GM23338 (cell line): Measurements from ENCODE around the gene MAP3K13. TPM values are rescaled to one million over a fixed set of nuclear protein-coding genes. Genes with fewer than 3 reads are reported as not detected.
"Not testable (repeated sequence)": the region's sequence is repeated elsewhere in the genome, so short reads cannot be mapped to it uniquely, and the experiment has no call there.

Experiments
- ATAC-seq: fragments of 200-7000 bp; cut with Tn5 transposase; 3 replicates; pipeline ENCODE4 v1.9.1; 2020
- DNase-seq: peaks from one replicate; pipeline ENCODE4 v3.0.0-alpha.2; 2015; ENCODE audit warnings: low spot score
- H2AFZ ChIP-seq: fragments of 200-600 bp; sonication (generic); 2 replicates; pipeline ENCODE4 v1.8.0; 2016; ENCODE audit warnings: antibody characterized with exemption, mild to moderate bottlenecking, moderate library complexity
- H3F3A ChIP-seq: fragments of 200-600 bp; sonication (generic); replicated peaks from 2 replicates; pipeline ENCODE4 v1.8.0; 2017; ENCODE audit warnings: antibody characterized with exemption, mixed run types, low read depth
- H3K27ac ChIP-seq: fragments of 200-600 bp; sonication (generic); 2 replicates; pipeline ENCODE4 v1.6.1; 2016; ENCODE audit warnings: low read depth
- H3K27me3 ChIP-seq: fragments of 200-600 bp; sonication (generic); 2 replicates; pipeline ENCODE4 v1.8.0; 2016; ENCODE audit warnings: mild to moderate bottlenecking, mixed run types, moderate library complexity; ENCODE audit not compliant: insufficient read depth
- H3K36me3 ChIP-seq: fragments of 200-600 bp; sonication (generic); 2 replicates; pipeline ENCODE4 v1.8.0; 2016; ENCODE audit warnings: mild to moderate bottlenecking; ENCODE audit not compliant: insufficient read depth
- H3K4me1 ChIP-seq: fragments of 200-600 bp; sonication (generic); 2 replicates; pipeline ENCODE4 v1.8.0; 2016; ENCODE audit warnings: mild to moderate bottlenecking, moderate library complexity; ENCODE audit not compliant: insufficient read depth
- H3K4me2 ChIP-seq: fragments of 200-600 bp; sonication (generic); 2 replicates; pipeline ENCODE4 v1.7.1; 2017; ENCODE audit warnings: mixed run types
- H3K4me3 ChIP-seq: fragments of 200-600 bp; sonication (generic); 2 replicates; pipeline ENCODE4 v1.6.1; 2016; ENCODE audit warnings: mixed run types
- H3K79me2 ChIP-seq: fragments of 200-600 bp; sonication (generic); replicated peaks from 2 replicates; pipeline ENCODE4 v1.8.0; 2017; ENCODE audit warnings: mild to moderate bottlenecking; ENCODE audit not compliant: insufficient read depth
- H3K9me2 ChIP-seq: fragments of 200-600 bp; sonication (generic); 2 replicates; pipeline ENCODE4 v1.8.0; 2017; ENCODE audit not compliant: insufficient read depth
- H4K20me1 ChIP-seq: fragments of 200-600 bp; sonication (generic); replicated peaks from 2 replicates; pipeline ENCODE4 v1.8.0; 2017; ENCODE audit warnings: mild to moderate bottlenecking; ENCODE audit not compliant: insufficient read depth
- H3K27ac Mint-ChIP-seq: 2 replicates; pipeline ENCODE4 v1.8.0; 2020; ENCODE audit warnings: inconsistent platforms, mild to moderate bottlenecking, moderate library complexity, mixed read lengths
- H3K27me3 Mint-ChIP-seq: 3 replicates; pipeline ENCODE4 v1.8.0; 2022; ENCODE audit warnings: low read depth, mild to moderate bottlenecking, moderate library complexity, mixed read lengths, inconsistent platforms; ENCODE audit not compliant: insufficient read depth, poor library complexity
- H3K36me3 Mint-ChIP-seq: 3 replicates; pipeline ENCODE4 v1.8.0; 2021; ENCODE audit warnings: low read depth, mild to moderate bottlenecking, inconsistent platforms, moderate library complexity, mixed read lengths
- H3K4me1 Mint-ChIP-seq: 3 replicates; pipeline ENCODE4 v1.8.0; 2020; ENCODE audit warnings: mild to moderate bottlenecking, inconsistent platforms, mixed read lengths
- H3K4me3 Mint-ChIP-seq: 3 replicates; pipeline ENCODE4 v1.8.0; 2021; ENCODE audit warnings: moderate library complexity, mild to moderate bottlenecking, inconsistent platforms, mixed read lengths
- H3K9me3 Mint-ChIP-seq: 3 replicates; pipeline ENCODE4 v1.8.0; 2020; ENCODE audit warnings: moderate library complexity, mild to moderate bottlenecking, inconsistent platforms, mixed read lengths
- CREB1 ChIP-seq: fragments of 250-450 bp; sonication (Bioruptor Pico); IDR thresholded peaks from 2 replicates; pipeline ENCODE4 v1.5.0; 2020; ENCODE audit warnings: low read depth, mild to moderate bottlenecking, moderate library complexity
- EZH2phosphoT487 ChIP-seq: fragments of 200-600 bp; sonication (generic); IDR thresholded peaks from one replicate; pipeline ENCODE4 v1.8.1; 2018; ENCODE audit warnings: antibody characterized with exemption; ENCODE audit not compliant: unreplicated experiment
- JUNB ChIP-seq: IDR thresholded peaks from one replicate; pipeline ENCODE4 v1.6.1; 2016; ENCODE audit warnings: antibody characterized with exemption; ENCODE audit not compliant: unreplicated experiment
- NANOG ChIP-seq: IDR thresholded peaks from 2 replicates; pipeline ENCODE4 v1.6.1; 2016; ENCODE audit warnings: antibody characterized with exemption, borderline replicate concordance
- POLR2AphosphoS5 ChIP-seq: IDR thresholded peaks from 2 replicates; pipeline ENCODE4 v1.6.1; 2016; ENCODE audit warnings: antibody characterized with exemption, low read depth
- STAT1 ChIP-seq: IDR thresholded peaks from one replicate; pipeline ENCODE4 v1.6.1; 2016; ENCODE audit warnings: antibody characterized with exemption; ENCODE audit not compliant: unreplicated experiment
- ZNF114 ChIP-seq: fragments of 250-450 bp; sonication (Bioruptor Pico); IDR thresholded peaks from 2 replicates; pipeline ENCODE4 v1.5.0; 2020; ENCODE audit warnings: mild to moderate bottlenecking, moderate library complexity
- ZNF331 ChIP-seq: fragments of 250-450 bp; sonication (Bioruptor Pico); IDR thresholded peaks from 2 replicates; pipeline ENCODE4 v1.5.0; 2020; ENCODE audit warnings: low read depth, mild to moderate bottlenecking, moderate library complexity
- polyA plus RNA-seq: library from polyadenylated mRNA; unstranded; fragments of >200 nt; fragmentation: Nextera tagmentation; extraction: Ambion mirVana; gene quantifications from 2 replicates; pipeline ENCODE4 v1.2.1, GENCODE V29; 2016
- total RNA-seq: library from RNA; depleted of rRNA; stranded (reverse); fragments of >200 nt; shearing (Covaris generic); gene quantifications from 2 replicates; pipeline ENCODE4 v1.2.3, GENCODE V29; 2014
- TF ChIP-seq, protein P1 (sequence below): IDR thresholded peaks from one replicate; pipeline ENCODE4 v1.6.1; 2018; ENCODE audit warnings: antibody characterized with exemption; ENCODE audit not compliant: unreplicated experiment

MAP3K13 gene
- total and polyA plus RNA-seq, 2 experiments from 2014 or later: 10.7 to 129 TPM

DNA sequence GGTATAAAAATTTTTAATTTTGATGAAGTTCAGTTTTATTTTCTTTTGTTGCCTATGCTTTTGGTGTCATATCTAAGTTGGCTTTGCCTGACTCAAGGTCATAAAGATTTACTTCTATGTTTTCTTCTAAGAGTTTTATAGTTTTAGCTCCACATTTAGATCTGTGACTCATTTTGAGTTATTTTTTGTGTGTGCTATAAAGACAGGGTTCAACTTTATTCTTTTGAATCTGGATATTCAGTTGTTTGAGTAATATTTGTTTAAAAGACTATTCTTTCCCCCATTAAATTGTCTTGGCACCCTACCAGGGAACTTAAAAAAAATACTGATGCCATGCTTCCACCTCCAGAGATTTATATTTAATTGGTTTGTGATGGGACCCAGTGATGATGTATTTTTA is 4.0 kb downstream of the MAP3K13 start:
- Histone ChIP-seq H3K4me2 (no peak overlapping the region), H3F3A (no peaks in the 10 kb centered on the region), H2AFZ (no peak overlapping the region), H3K4me1 (peaks cover 10% of the 10 kb centered on the region; the same call in 1 of the 2 replicates), H3K27me3 (peaks cover 19% of the 10 kb centered on the region), H3K4me3 (no peak overlapping the region), H3K36me3 (no peaks in the 10 kb centered on the region), H3K27ac (no peak overlapping the region), H3K9me2 (no peaks in the 10 kb centered on the region), H4K20me1 (no peaks in the 10 kb centered on the region), H3K79me2 (no peaks in the 10 kb centered on the region)
- TF ChIP-seq STAT1 (no peak), NANOG (no peak), JUNB (no peak), POLR2AphosphoS5 (no peak), EZH2phosphoT487 (no peak), ZNF114 (CRISPR knock-in tag) (no peak), ZNF331 (no peak), CREB1 (CRISPR knock-in tag) (no peak)
- TF ChIP-seq, protein P1, sequence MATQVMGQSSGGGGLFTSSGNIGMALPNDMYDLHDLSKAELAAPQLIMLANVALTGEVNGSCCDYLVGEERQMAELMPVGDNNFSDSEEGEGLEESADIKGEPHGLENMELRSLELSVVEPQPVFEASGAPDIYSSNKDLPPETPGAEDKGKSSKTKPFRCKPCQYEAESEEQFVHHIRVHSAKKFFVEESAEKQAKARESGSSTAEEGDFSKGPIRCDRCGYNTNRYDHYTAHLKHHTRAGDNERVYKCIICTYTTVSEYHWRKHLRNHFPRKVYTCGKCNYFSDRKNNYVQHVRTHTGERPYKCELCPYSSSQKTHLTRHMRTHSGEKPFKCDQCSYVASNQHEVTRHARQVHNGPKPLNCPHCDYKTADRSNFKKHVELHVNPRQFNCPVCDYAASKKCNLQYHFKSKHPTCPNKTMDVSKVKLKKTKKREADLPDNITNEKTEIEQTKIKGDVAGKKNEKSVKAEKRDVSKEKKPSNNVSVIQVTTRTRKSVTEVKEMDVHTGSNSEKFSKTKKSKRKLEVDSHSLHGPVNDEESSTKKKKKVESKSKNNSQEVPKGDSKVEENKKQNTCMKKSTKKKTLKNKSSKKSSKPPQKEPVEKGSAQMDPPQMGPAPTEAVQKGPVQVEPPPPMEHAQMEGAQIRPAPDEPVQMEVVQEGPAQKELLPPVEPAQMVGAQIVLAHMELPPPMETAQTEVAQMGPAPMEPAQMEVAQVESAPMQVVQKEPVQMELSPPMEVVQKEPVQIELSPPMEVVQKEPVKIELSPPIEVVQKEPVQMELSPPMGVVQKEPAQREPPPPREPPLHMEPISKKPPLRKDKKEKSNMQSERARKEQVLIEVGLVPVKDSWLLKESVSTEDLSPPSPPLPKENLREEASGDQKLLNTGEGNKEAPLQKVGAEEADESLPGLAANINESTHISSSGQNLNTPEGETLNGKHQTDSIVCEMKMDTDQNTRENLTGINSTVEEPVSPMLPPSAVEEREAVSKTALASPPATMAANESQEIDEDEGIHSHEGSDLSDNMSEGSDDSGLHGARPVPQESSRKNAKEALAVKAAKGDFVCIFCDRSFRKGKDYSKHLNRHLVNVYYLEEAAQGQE: no peak
- H3K9me3 Mint-ChIP-seq: no peaks in the 10 kb centered on the region
- no peak overlapping the region for H3K4me3 Mint-ChIP-seq
- H3K27ac Mint-ChIP-seq: no peak overlapping the region
- H3K4me1 Mint-ChIP-seq: peaks cover 7% of the 10 kb centered on the region; the same call in 2 of the 3 replicates
- DNase-seq (no peak), ATAC-seq (no peak)
- peaks cover 4% of the 10 kb centered on the region for H3K27me3 Mint-ChIP-seq
- H3K36me3 Mint-ChIP-seq: no peaks in the 10 kb centered on the region

- not testable (repeated sequence) for H3K36me3 ChIP-seq, H3K36me3 Mint-ChIP-seq, H3K27me3 Mint-ChIP-seq, H3K4me1 ChIP-seq, H2AFZ ChIP-seq, H3K27ac Mint-ChIP-seq, H3K9me3 Mint-ChIP-seq, DNase-seq, H3F3A ChIP-seq, H3K9me2 ChIP-seq, H3K4me2 ChIP-seq, ATAC-seq, H3K4me1 Mint-ChIP-seq, H3K4me3 ChIP-seq, H3K27ac ChIP-seq, H3K79me2 ChIP-seq, H3K27me3 ChIP-seq, H3K4me3 Mint-ChIP-seq, H4K20me1 ChIP-seq
These were observed 7.4 kb downstream of the MAP3K13 start for GRCh38 chr3:185370349-185370748.
